Measurements from ENCODE around the gene GALK2.
"Not testable (repeated sequence)": the region's sequence is repeated elsewhere in the genome, so short reads cannot be mapped to it uniquely, and the experiment has no call there.

Gene GALK2

GRCh38 chr15:49339656-49340055, 169.6 kb downstream of the GALK2 start:
- no peak for DNase-seq (ENCODE audit: low read depth)

GRCh38 chr15:49343546-49343945, 173.5 kb downstream of the GALK2 start:
- no peak for DNase-seq (ENCODE audit: low read depth)

- DNase-seq (ENCODE audit: low read depth) = not testable (repeated sequence)
Observed at GRCh38 chr15:49354439-49354838, 184.4 kb downstream of the GALK2 start.

- DNase-seq (ENCODE audit: low read depth) = no peak
Observed at GRCh38 chr15:49361370-49361769, 191.3 kb downstream of the GALK2 start.

- DNase-seq (ENCODE audit: low read depth) = no peak
Observed at GRCh38 chr15:49366496-49366895, 196.4 kb downstream of the GALK2 start.

GRCh38 chr15:49370782-49371181, 200.7 kb downstream of the GALK2 start:
- no peak for DNase-seq (ENCODE audit: low read depth)

- DNase-seq (ENCODE audit: low read depth) = no peak
Observed at GRCh38 chr15:49372366-49372765, 202.3 kb downstream of the GALK2 start.

GRCh38 chr15:49379996-49380395, 209.9 kb downstream of the GALK2 start:
- no peak for DNase-seq (ENCODE audit: low read depth)

- no peak for DNase-seq (ENCODE audit: low read depth)
Observed at GRCh38 chr15:49380912-49381311, 210.9 kb downstream of the GALK2 start.

Data from activated T-helper 9 cell treated with anti-CD3 and anti-CD28 coated beads, Interleukin-2, amount 50 U/mL, for 16 hours (primary cell).